22Rv1 (cell line): ENCODE measurements around the gene PPM1H.
A peak's percentile ranks its signal among the peaks of the same experiment; 100 is the strongest.

Source experiments
- H3K27ac ChIP-seq: fragments of 450-650 bp; 2 replicates; pipeline ENCODE4 v1.5.1; 2017
- CTCF ChIP-seq: fragments of 450-650 bp; IDR thresholded peaks from 2 replicates; pipeline ENCODE4 v1.5.1; 2017; ENCODE audit warnings: mild to moderate bottlenecking
- ZFX ChIP-seq: fragments of 450-650 bp; IDR thresholded peaks from 2 replicates; pipeline ENCODE4 v1.6.1; 2017; ENCODE audit warnings: antibody characterized with exemption, borderline replicate concordance

PPM1H gene

GRCh38 chr12:62934799-62935674, at the start of gene PPM1H:
Gene PPM1H, minus strand, starts transcription at chr12:62935150. Its CDS starts 414 bp downstream, at chr12:62934736.
- TF ChIP-seq CTCF (peak; percentile 97), ZFX (no peak)
- peak within 1 kb of the TSS; percentile 78 for H3K27ac ChIP-seq

- peak; percentile 47 for TF ChIP-seq CTCF
- TF ChIP-seq ZFX: no peak
- no peak overlapping the region for H3K27ac ChIP-seq
Observed at GRCh38 chr12:62983594-62983993, 48.6 kb upstream of the PPM1H start.

- TF ChIP-seq CTCF (no peak), ZFX (no peak)
Observed at GRCh38 chr12:62978768-62979167, 43.8 kb upstream of the PPM1H start.

GRCh38 chr12:62977883-62978282, 42.9 kb upstream of the PPM1H start:
- no peak overlapping the region for H3K27ac ChIP-seq
- TF ChIP-seq CTCF (no peak), ZFX (no peak)

More at GRCh38 chr12:62978768-62979167, 43.8 kb upstream of the PPM1H start:
- H3K27ac ChIP-seq: no peak overlapping the region

GRCh38 chr12:62977418-62977817, 42.5 kb upstream of the PPM1H start:
- no peak for TF ChIP-seq CTCF
- no peak for TF ChIP-seq ZFX
- H3K27ac ChIP-seq: no peak overlapping the region

GRCh38 chr12:62976110-62976662, 41.2 kb upstream of the PPM1H start:
- H3K27ac ChIP-seq: no peak overlapping the region

More at GRCh38 chr12:62976110-62976662, 41.2 kb upstream of the PPM1H start:
- TF ChIP-seq ZFX (no peak), CTCF (no peak)
